ENCODE measurements around the gene RPS6KA5.

DNA sequence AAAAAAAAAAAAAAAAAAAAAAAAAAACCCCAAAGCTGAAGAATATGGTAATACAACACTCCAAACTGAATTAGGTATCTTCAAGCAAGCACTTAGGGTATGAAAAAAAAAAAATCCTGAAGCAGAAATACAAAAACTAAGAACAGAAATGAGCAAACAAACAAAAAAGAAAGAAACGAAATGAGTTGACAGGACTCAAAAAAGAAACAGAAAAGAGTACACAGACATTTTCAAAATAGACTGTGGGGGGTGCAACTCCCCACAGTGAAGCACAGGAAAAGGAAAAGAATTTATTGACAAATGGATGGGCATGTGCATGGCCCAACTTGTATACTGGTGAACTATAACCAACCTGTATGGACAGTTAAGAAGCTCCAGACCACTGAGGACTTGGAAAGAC, 24.6 kb downstream of the RPS6KA5 start:
- TF ChIP-seq, protein P1, sequence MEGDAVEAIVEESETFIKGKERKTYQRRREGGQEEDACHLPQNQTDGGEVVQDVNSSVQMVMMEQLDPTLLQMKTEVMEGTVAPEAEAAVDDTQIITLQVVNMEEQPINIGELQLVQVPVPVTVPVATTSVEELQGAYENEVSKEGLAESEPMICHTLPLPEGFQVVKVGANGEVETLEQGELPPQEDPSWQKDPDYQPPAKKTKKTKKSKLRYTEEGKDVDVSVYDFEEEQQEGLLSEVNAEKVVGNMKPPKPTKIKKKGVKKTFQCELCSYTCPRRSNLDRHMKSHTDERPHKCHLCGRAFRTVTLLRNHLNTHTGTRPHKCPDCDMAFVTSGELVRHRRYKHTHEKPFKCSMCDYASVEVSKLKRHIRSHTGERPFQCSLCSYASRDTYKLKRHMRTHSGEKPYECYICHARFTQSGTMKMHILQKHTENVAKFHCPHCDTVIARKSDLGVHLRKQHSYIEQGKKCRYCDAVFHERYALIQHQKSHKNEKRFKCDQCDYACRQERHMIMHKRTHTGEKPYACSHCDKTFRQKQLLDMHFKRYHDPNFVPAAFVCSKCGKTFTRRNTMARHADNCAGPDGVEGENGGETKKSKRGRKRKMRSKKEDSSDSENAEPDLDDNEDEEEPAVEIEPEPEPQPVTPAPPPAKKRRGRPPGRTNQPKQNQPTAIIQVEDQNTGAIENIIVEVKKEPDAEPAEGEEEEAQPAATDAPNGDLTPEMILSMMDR (conservative IDR thresholded peaks at IDR 0.05 in 1 of 2, IDR thresholded peaks at IDR 0.05 in 1 of 2; ENCODE audit: low read depth in 1 of 2, low read length in 2 of 2): no peak
- TF ChIP-seq EZH2 (IDR thresholded peaks at IDR 0.05; ENCODE audit: low read length, missing control alignments): no peak
